NCI-H526 treated with DMSO at 0.1 percent for 48 hours (cell line): ENCODE data around the gene MAML3.
A peak's percentile ranks its signal among the peaks of the same experiment; 100 is the strongest.

Experiments
- DNase-seq: peaks from one replicate; lab custom pipeline; 2025; lab: John Stamatoyannopoulos, UW

Gene MAML3

DNA sequence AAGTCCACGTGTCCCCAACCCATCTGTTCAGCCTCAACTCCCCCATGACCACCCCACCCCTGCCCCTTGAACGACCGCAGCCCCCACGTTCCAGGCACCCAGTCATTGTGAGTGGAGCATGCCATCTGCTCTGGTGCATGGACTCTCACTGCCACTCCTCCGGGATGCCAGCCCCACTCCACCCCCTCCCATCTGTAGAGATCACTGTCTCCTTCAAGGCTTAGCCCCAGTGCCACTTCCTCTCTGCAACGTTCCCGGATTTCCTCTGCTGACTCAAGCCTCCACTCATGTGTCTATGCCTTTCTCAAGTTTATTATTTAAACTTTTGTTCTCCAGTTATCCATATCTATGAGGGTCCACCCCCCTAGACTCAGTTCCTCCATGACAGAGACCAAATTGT lies 54.0 kb downstream of the MAML3 start:
- no peak for DNase-seq

DNA sequence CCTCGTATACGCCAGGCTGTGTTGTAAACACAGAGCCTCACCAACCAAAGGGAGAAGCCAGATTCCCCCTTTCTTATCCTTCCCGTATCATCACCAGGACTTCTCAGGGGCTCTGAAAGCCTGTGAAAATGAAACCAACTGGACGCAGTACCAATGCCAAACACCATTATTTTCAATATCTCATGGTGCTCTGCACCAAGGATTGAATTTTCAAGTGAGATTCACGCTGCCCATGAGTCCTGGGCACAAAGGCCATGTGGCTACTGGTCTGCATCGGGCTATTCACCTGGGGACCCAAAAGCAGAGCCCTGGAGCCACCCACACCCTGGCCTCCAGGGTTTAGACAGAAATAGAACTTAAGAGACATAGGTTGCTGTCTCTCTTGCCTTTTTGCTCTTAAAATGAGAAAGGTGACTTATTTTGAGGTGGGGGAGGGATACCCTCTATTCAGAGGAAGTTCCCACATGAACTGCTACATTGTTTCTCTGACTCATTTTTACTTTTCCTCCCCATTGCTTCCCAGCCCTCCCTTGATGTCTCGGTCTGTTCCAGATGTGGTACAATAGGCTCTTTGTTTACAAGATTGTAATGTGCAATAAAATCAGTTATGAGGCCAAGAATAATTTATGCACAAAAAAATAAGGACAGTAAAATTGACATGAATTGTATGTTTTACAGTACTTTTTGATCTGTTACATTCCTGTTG lies 55.4 kb downstream of the MAML3 start:
- DNase-seq = no peak

DNA sequence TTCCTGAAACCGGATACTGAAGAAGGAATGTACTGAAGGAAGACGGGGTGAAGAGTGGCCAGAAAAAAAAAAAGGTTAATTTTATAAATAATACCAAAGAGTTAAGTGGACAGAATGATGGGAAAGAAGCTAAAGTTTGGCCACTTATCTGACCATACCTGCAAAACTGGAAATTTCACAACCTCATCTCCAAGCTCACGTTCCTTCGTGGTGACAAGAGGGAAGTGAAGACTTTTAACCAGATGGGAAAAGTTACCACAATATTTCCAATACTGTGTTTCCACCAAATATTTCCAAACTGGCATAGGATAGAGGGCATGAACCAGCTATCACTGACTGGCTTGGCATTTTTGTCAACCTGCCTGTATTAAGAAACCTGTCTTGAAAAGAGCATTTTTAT lies 56.4 kb downstream of the MAML3 start:
- DNase-seq = no peak

DNA sequence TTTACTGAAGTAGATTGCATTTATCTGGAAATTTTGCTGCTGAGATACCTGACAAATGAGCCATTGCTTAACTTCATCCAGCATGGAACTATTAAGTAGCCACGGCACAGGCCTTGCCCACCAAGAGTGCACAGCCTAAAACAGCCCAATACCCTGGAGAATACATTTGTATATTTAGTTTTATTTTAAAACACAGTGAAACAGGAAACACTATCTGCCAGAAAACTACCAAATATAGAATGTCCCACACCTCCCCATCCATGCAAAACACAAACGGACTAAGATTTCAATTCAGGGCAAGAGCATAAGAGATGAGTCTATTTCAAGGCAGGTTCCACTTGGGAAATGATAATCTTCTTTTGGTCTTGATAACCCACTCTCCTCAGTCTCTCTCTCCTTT lies 57.1 kb downstream of the MAML3 start:
- no peak for DNase-seq

DNA sequence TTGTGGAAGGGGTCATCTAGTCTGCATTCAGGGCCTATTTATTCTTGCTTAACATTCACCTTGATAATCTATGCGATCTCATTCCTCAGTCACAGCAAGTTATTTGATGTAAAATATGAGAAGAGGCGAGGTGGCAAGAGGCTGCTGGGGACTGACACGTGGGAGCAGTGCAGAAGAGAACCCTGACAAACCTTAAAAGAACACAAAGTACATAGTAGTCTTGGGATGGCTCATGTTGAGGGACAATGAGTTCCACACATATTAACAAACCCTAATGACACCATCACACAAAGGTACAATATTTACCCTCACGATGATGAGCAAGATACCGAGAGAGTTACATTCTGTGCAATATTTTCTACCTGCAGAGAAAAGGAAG lies 57.5 kb downstream of the MAML3 start:
- no peak for DNase-seq

DNA sequence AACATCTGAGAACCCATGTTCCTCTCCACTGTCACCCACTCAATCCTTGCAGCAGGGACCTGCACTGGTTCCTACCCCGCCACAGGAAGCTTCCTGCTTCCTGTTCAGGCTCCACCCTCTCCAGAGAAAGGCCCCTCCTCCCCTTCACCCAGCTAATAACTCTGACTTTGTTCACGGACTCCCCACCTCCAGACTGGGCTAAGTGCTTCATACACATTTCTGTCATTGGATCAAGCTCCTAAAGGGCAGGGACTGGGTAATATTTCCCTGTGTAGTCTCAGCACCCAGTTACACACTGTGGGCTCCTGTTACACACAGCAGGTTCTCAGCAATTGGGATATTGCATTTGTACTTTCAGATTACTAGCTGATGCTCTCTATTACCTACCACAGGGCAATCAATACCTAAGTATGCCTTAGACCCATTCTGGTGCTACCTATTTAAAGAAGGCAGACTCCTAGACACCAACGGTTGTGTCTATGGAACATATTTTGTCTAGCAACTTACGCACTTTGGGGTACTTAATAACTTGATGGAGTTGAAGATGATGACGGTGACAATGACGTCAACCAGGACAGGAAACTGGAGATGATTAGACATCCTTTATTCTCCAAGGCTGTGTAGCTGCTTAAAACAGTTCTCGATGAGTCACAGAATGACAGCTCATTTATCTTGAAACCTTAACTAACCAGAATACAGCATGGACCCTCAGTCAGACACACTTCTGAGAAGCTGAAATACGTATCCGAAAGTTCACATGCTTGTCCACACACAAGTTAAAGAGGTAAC lies 58.1 kb downstream of the MAML3 start:
- DNase-seq = no peak

DNA sequence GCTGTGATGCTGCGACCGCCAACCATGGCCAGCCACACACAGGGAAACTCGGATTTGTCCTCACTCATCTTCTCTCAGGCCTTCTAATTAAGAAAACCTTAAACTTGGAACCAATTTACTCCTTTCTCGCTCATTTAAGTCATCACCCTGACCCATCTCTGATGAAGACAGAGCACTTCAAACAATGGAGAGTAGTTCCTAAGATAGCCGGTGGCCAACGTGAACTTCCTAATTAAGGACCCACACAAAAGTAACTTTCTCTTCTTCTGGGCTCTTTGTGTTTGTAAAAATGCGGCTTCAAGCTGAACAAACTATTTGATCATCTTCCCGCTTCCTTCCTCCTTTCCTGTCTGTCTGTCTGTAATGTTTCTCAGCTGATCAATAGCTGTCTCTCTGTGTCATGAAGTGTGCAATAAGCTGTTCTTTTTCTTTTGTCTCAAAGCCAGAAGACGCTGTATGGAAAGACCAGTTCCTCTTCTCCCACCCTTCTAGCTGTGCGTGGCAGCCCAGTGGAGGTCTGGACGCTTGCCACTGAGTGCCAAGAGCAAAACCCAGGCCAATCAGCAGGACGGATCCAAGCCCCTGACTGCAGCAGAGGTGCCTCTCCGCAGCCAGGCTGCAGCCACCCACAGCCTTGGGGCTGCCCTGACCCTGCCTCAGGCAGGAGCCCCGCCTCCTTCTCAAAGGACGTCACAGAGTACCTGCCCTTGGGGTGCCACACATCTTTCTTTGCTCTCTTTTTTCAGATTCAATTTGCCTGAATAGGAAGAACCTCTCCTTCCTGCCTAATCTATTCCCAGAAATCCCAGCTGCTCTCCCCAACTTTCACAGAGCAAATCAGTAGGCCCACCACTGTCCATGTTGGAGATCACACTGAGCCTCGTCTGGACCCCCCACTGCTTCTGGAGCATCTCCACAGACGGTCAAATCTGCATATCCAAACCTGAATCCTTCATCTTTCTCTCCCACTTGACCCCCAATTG lies 59.3 kb downstream of the MAML3 start:
- DNase-seq = no peak

DNA sequence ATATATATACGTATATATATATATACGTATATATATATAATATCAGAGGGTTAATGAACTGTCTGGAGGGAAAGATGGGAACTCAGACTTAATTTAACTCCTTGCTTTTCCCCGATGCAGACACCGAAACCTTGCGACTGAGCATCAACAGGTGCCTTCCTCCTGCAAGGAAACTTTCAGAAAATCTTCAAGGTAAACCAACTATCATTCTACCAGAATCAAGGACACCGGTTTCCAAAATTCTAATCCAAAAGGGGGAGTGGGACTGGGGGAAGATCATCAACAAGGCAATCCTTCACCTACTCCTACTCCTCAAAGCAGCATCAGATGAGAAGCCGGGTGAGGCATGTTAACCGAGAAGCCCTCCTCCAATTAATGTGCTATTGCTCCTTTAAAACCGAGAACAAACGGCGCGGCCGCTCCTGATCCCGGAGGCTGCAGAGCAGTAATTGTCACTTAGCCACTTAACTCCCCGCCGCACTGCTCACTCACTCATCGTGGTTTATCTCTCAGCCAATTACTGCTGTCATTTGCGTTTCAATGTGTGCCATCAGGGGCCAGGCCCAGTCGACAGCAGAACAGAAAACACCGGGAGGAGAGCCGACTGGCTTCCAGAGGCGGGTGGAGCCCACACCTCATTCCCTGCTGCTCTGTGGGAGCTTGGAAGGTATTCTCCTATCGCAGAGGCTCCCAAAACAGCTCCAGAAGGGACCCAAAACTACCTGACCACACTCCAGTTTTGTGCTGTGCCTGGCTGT lies 61.7 kb downstream of the MAML3 start:
- DNase-seq = peak; percentile 51

DNA sequence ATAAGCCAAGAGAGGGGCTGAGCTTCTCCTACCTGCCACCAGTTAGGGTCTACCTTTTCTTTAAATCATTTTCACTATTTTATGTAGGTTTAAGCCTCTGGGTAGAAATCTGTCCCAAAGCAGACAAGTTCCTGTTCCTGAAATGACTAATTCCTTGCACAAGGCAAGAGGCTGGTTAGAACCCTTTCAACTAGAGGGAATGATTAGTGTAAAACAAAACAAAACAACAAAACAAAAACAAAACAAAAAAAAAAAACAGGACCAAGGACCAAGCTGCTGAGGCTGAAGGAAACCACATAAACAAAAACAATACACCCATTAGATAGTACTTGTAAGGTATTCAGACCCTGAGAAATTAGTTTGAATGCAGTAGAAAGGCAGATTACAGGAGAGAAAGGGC lies 62.7 kb downstream of the MAML3 start:
- DNase-seq = no peak

DNA sequence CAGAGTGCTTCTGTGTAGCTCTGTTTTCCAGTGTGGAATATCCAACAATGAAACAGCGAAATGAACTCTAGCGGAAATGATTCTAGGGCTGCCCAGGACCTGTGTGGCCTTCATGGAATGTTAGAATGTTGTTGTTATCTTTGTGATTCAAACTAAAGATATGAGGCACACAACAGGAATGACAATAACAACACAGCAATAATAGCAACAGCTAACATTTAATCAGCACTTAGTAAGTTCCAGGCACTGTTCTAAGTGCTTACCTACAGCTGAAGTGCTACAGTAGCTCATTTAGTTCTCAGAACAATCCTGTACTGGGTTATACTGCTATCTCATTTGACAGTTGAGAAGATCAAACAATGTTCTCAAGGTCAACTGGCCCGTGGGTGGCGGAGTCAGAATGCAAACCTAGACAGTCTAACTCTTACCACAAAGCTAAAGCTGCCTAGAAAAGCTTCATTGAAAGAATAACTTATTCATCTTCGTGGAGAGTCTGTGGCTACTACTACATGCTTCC lies 63.7 kb downstream of the MAML3 start:
- no peak for DNase-seq

DNA sequence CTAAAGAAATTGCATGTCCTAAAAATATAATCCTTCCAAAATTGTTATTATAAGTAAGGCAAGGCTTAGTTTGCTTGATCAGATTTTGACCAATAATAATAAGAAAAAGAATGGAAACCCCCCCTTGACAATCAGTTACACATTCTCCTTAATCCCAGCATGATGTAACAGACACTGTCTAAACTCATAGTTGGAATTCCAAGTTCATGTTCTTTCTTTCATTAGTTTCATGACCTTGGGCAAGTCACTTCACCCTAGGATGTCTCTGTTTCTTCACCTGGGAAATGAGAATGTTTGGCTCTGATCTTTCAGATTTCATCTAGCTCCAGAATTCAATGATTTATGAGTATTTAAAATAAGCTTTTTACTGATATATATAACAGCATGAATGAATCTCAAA lies 64.8 kb downstream of the MAML3 start:
- DNase-seq = no peak

DNA sequence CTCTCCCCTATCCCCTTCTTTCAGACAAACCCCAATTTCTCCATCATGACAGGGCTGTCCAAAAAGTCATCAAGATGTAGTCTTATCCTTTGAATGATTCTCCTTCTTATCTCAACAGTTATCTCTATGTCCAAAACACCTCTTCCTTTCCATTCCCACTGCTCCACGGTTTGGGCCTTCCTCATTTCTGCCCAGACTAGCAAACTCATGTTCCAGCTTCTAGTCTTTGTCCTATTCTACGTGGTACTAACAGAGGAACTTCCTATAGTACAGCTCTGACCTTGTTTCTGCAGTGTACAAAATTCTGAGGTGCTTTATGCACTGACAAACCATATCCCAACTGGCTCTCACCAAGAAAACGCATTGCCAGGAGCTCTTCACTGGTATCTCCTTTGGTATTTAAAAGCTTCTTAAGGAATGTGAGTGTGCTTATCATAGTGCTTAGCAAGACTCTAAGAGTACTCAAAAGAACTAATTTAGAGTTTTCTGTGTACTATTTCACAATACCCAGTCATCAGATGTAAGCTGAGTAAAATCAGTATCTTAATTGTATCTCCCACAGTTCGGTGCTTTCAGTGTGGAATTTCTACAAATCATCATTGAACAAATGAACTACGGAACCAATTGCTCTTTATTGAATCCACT lies 65.5 kb downstream of the MAML3 start:
- no peak for DNase-seq

DNA sequence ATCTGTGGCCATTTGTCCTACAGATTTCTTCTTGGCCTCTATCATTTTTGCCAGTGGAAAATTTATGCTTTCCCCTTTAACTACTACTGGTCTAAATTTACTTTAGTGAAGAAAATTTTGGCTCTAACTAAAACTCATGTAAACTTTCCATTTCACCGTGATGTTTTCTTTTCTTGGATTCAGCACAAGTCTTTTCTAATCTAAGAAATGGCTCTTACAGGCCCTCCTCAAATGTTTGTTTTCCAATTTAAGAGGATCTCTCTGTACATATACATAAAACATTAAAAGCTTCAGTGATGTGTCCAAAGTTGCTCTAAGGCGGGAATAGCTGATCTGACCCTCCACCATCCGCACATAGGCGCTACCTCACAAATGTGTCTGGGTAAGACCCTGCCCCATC lies 68.1 kb downstream of the MAML3 start:
- no peak for DNase-seq

DNA sequence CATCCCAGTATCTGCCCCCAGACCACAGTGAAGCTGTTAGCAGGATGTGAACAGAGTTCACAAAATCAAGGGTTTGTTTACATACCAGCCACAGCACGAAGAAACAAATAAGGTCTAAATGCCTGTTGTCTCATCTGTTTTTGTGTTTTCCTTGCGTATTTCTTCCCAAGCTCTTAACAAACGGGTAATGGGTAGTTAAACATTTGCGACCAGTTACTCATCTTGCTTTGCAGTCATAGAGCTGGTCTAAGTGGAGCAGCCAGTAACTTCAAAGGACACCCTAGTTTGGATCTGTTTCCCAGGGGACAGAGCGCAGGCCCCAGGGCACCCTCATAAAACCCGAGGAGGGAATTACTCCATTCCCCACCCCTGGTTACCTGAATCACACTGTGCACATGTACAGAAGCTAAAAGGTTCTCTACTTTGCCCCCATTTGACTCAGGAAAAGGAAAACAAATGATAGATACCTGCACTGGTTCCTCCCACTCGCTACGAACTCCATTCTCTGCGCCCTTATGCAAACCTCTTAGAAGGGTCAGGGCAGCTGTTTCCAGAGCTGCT lies 68.8 kb downstream of the MAML3 start:
- DNase-seq = peak; percentile 54

DNA sequence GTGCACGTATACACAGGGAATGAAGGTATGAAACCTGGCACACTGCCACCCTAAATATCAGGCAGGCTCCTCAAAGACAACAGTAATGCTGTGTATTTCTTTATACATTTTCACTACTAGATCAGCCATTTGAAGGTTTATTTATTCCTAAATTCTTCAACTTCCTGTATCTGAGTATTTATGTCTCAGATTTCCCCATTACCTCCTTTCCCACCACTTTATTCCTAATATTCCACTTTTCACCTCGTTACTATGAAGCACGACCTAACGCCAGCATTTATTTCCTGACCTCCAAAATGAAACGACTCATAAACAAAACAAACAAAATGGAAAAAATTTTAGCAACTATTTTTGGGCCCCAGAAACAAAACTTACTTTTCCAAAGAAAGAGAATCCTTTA lies 69.6 kb downstream of the MAML3 start:
- DNase-seq = no peak

DNA sequence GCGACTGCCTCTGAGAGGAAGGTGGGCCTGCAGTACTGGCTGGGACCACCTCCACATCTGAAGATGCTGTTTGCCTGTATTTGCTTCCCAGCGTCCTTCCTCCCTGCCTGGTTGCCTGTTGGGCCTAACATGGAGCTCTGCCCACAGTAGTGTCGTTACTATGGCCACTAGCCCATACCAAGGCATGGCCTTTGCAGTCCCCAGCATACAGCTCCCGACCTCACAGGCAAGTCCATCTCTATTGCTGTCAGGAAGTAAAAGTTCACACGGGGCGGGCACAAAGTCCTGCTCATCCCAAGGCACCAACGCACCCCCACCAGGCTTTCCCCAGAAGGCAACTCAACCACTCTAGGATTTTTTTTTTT lies 71.6 kb downstream of the MAML3 start:
- DNase-seq = no peak

DNA sequence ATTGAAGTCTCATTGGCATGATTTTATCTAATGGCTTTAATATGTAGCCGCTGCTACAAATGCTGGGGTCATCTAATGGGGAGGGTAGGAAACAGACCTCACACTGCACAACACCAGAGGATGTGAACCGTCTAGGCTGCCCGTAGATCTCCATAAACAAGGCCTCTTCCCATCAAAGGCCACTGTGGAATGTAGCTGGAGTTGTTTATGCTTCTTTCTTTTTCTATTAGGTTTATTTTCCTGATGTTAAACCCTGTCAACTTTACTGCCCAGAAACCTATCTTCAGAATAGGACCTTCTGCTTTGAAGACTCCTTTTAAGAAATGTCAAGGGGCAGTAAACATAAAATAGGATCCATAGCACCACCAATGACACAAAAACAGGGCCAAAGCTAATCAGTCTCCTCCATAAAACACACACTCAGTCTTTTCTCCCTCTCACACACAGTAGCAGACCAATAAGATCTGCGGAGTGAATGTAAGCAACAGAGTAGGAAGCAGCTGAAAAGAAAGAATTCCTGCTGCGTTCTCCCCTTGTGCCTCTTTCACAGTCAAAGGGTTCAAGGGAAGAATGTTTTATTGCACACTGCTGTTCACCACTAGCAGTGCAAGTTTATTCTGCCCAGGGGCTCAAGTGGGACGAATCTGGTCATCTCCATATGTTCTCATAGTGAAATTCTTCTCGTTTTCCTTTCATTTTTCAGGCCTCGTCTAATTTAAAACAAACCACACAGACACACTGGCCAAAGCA lies 72.2 kb downstream of the MAML3 start:
- DNase-seq = no peak

DNA sequence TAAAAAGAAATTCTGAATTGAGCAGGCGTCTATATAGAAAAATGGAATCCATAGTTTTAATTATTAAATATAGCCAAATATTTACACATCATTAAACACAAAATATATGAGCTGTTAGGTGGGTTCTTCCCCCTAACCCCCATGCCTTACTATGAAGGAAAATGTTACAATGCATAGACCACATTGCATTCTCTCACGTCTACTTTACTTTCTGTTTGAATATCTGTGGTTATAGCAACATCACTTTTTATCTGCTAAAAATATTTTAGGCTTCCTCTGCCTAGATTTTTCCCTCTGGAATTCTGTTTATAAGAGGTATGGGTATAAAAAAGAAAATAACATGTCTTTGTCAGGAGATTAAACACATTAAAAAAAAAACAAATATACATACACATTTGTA lies 73.1 kb downstream of the MAML3 start:
- DNase-seq = no peak

DNA sequence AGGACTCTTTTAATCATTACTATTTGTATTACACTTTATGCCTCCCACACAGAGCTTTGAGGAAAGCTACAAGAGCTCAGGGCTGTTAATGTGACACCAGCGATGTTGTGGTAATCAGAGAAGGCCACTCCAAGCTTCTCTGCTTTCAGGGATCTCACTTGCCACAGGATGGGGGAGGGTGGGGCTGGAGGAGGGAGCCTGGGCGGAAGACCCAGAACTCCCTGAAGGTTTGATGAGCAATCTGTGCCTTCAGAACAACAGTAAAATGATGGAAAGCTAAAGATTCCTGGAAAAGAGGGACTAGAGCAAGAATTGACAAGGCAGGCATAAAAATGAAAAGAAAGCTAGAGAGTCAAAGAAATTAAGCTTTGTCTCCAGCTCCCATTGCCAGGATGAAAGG lies 75.6 kb downstream of the MAML3 start:
- no peak for DNase-seq

DNA sequence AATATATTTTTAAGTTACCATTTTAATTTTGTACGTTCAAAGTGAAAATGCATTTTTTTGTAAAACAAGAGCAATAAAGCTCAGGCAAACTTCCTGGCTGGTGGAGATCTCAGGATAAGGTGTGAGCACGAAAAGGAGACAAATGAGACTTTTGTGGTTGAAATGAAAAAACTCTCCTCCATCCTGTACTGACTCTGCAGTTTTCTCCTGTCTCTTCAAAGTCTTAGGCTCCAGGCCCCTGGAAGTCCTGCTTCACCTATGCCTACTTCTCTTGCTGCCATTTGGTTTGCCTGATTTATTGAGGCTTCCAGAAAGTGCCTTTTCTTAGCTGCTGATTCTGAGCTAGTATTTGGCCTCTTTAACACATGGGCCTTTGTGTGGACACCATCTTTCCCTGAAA lies 77.7 kb downstream of the MAML3 start:
- no peak for DNase-seq
